Stomach (tissue), 9 donors: ENCODE measurements around the gene EIF5. TPM values are rescaled to one million over a fixed set of nuclear protein-coding genes. Genes with fewer than 3 reads are reported as not detected.
A peak's percentile ranks its signal among the peaks of the same experiment; 100 is the strongest.

ENCODE experiments used
- DNase-seq, 2 donors: peaks; one replicate each; pipeline versions ENCODE4 v3.0.0 to v3.0.0-alpha.2; 2013 to 2019
- H3K27ac ChIP-seq, 5 donors: fragments of 200-600 bp in 4 of 5; sonication (generic) in 4 of 5; one replicate each; pipeline ENCODE4 v1.5.1; 2013 to 2019; ENCODE audit warnings: mild to moderate bottlenecking in 1 of 5, moderate library complexity in 1 of 5
- H3K27me3 ChIP-seq, 3 donors: fragments of 200-600 bp; sonication (generic); one replicate each; pipeline ENCODE4 v1.5.1; 2017 to 2019; ENCODE audit warnings: mixed run types in 1 of 3
- H3K36me3 ChIP-seq, 4 donors: fragments of 200-600 bp; sonication (generic); 1 replicate in 3 of 4; 2 replicates in 1 of 4; pipeline ENCODE4 v1.5.1; 2016 to 2019
- H3K4me1 ChIP-seq, 4 donors: fragments of 200-600 bp; sonication (generic); one replicate each; pipeline ENCODE4 v1.5.1; 2016 to 2019
- H3K4me3 ChIP-seq, 4 donors: fragments of 200-600 bp; sonication (generic) in 3 of 4; one replicate each; pipeline ENCODE4 v1.5.1; 2016 to 2019; ENCODE audit warnings: mild to moderate bottlenecking in 1 of 4
- H3K9me3 ChIP-seq, 4 donors: fragments of 200-600 bp; sonication (generic); one replicate each; pipeline ENCODE4 v1.5.1; 2016 to 2019
- CTCF ChIP-seq, 7 experiments: fragments of 450-650 bp in 4 of 7; fragments of 200-600 bp in 3 of 7; sonication (generic) in 3 of 7; IDR thresholded peaks; one replicate each; pipeline ENCODE4 v1.5.1; 2016 to 2019; ENCODE audit warnings: antibody characterized with exemption in 7 of 7, control low read depth in 2 of 7, mild to moderate bottlenecking in 1 of 7
- EP300 ChIP-seq: sonication (generic); formaldehyde crosslinking; IDR thresholded peaks from one replicate; pipeline ENCODE4 v1.6.1; 2017; ENCODE audit warnings: antibody characterized with exemption
- POLR2A ChIP-seq, 4 donors: fragments of 450-650 bp; IDR thresholded peaks; one replicate each; pipeline ENCODE4 v1.6.1; 2016; ENCODE audit warnings: antibody characterized with exemption in 4 of 4, control low read depth in 2 of 4, mild to moderate bottlenecking in 1 of 4, moderate library complexity in 1 of 4
- POLR2AphosphoS5 ChIP-seq, 3 donors: sonication (generic); formaldehyde crosslinking; IDR thresholded peaks; one replicate each; pipeline ENCODE4 v1.6.1; 2016; ENCODE audit warnings: antibody characterized with exemption in 3 of 3
- WGBS, 5 donors: extraction: QIAGEN DNeasy Blood & Tissue Kit in 3 of 5; methylation state at CpG; one replicate each; pipeline versions ENCODE4 v1.1.5 to v1.1.7; 2013 to 2018; 5-methylcytosine and 5-hydroxymethylcytosine counted together
- intact Hi-C: fragments of 100-400 bp; cut with DNase I; formaldehyde crosslinking; loops from one replicate; pipeline ENCODE4 v1.15.1; 2023; ENCODE audit warnings: low total_unique reads
- polyA plus RNA-seq, 3 donors: library from polyadenylated mRNA; stranded (reverse); fragments of 200-250 nt; gene quantifications; one replicate each; pipeline ENCODE4 v1.2.3, GENCODE V29; 2013
- total RNA-seq, 5 donors: library from RNA; depleted of rRNA; stranded (reverse); fragments of >200 nt; gene quantifications; one replicate each; pipeline versions ENCODE4 v1.1.0 to v1.2.3, GENCODE V29; 2014 to 2016
- donor health status: healthy with polysubstance abuse.
- donor health status: Bipolar disorder and iron deficiency.
- donor health status: healthy.

The EIF5 gene
- total and polyA plus RNA-seq, 8 donors = 44.3 to 401 (median 134) TPM

DNA sequence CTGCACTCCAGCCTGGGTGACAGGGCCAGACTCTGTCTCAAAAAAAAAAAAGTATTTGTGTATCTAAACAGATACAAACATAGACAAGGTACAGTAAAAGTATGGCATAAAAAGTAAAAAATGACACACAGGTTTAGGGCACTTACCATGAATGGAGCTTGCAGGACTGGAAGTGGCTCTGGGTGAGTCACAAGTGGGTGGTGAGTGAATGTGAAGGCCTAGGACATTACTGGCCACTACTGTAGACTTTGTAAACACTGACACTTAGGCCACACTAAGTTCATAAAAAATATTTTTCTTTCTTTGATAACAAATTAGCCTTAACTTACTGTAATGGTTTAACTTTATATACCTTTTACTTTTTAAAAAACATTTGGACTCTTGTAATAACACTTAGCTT lies 38.0 kb upstream of the EIF5 start:
- H3K27ac ChIP-seq = peak overlapping the region in 1 of 5 donors; percentile 14
- H3K4me3 ChIP-seq = no peak overlapping the region
- DNase-seq = peak in 1 of 2 donors; percentile 70
- no peaks in the 10 kb centered on the region for H3K36me3 ChIP-seq
- no peaks in the 10 kb centered on the region for H3K9me3 ChIP-seq
- TF ChIP-seq EP300 (no peak), POLR2AphosphoS5 (IDR thresholded peaks at IDR 0.05) (no peak), CTCF (IDR thresholded peaks at IDR 0.05) (no peak), POLR2A (IDR thresholded peaks at IDR 0.05) (no peak)
- H3K4me1 ChIP-seq = no peaks in the 10 kb centered on the region
- intact Hi-C loops = loop anchor here (10.0 kb wide), 1 partner anchor 191 kb away; no protein-coding TSS in a partner anchor
- peaks cover 0 to 32% (median 0%) of the 10 kb centered on the region in 3 donors for H3K27me3 ChIP-seq

- Histone ChIP-seq H3K4me1 (no peaks in the 10 kb centered on the region), H3K4me3 (no peak overlapping the region), H3K27ac (no peak overlapping the region), H3K9me3 (no peaks in the 10 kb centered on the region), H3K36me3 (no peaks in the 10 kb centered on the region), H3K27me3 (peaks cover 0 to 25% (median 0%) of the 10 kb centered on the region in 3 donors)
- WGBS, 5 donors = 70 to 89% (median 80%) methylated on average over 12 of the region's 12 CpGs
- intact Hi-C loops = loop anchor here (10.0 kb wide), 1 partner anchor 192 kb away; no protein-coding TSS in a partner anchor
- DNase-seq = peak in 1 of 2 donors; percentile 36
- TF ChIP-seq CTCF (IDR thresholded peaks at IDR 0.05) (no peak), EP300 (no peak)
Measured at GRCh38 chr14:103296987-103297386, 37.0 kb upstream of the EIF5 start.

- Histone ChIP-seq H3K9me3 (no peaks in the 10 kb centered on the region), H3K36me3 (no peaks in the 10 kb centered on the region), H3K27ac (no peak overlapping the region), H3K27me3 (peaks cover 0 to 9% (median 0%) of the 10 kb centered on the region in 3 donors), H3K4me1 (no peaks in the 10 kb centered on the region), H3K4me3 (no peak overlapping the region)
- TF ChIP-seq POLR2AphosphoS5 (IDR thresholded peaks at IDR 0.05) (no peak), CTCF (IDR thresholded peaks at IDR 0.05) (no peak), POLR2A (IDR thresholded peaks at IDR 0.05) (no peak), EP300 (no peak)
- intact Hi-C loops = loop anchor here (10.0 kb wide), 1 partner anchor 194 kb away; no protein-coding TSS in a partner anchor
- 85 to 100% (median 96%) methylated on average over 1 of the region's 1 CpG for WGBS, 5 donors
- no peak for DNase-seq
Measured at GRCh38 chr14:103298620-103299019, 35.4 kb upstream of the EIF5 start.

DNA sequence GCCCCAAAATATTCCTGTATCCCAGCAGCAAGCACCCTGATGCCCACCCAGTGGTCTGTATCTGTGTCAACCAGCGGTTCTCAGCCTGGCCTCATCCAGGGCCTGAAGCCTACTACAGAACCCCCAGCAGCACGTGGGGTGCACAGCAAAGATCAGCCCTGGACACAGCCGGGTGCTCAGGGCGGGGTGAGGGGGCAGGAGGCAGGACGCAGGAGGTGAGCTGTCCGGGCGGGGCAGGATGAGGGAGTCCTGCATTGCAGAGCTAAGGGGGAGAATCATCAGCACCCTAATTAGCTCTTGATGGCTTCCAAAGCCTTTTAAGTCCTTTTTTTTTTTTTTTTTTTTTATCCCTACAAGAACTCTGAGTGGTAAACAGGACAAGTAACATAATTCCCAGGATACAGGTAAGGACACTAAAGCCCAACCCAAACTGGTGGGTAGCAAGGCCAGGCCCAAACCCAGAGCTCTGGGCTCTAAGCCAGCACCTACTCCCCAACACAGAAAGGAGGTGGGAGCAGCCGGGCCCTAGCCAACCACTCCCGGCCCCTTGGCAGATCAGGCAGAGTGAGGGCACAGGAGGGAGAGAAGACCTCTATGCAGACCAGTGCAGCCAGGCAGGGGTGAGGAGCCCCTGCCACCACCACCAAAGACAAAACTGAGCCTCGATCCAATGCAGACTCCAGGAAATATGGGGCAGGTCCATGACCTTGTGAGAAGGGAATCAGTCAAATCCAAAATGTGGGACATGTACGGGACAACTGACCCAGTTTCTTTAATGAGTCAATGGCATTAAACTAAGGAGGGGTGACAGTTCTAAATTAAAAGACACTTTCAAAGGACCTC lies 32.3 kb upstream of the EIF5 start:
- intact Hi-C loops = no loop called here
- H3K36me3 ChIP-seq = no peaks in the 10 kb centered on the region
- no peak for DNase-seq
- H3K4me1 ChIP-seq = no peaks in the 10 kb centered on the region
- WGBS, 5 donors = 77 to 83% (median 81%) methylated on average over 11 of the region's 11 CpGs
- no peak for TF ChIP-seq POLR2AphosphoS5 (IDR thresholded peaks at IDR 0.05)
- no peak overlapping the region for H3K27ac ChIP-seq
- H3K4me3 ChIP-seq = no peak overlapping the region
- no peaks in the 10 kb centered on the region for H3K9me3 ChIP-seq
- no peaks in the 10 kb centered on the region for H3K27me3 ChIP-seq

DNA sequence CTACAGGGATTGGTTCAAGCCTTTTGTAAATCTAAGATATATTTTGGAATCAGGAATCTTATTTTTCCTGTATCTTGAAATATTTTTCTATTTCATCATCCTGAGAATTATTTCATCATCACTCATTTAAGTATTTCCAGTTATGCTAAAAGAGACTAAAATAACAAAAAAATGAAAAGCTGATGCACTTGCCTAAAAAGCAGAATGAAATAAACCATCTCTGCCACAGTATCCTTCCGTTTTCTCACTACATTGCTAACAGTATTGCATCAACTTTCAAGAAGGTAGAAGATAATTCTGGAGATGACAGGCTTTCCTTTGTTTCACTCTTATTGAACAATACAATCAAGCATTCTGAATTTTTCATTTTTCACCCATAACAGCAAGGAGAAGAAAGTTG lies 31.1 kb upstream of the EIF5 start:
- 84 to 94% (median 90%) methylated on average over 1 of the region's 1 CpG for WGBS, 5 donors

More for the DNA sequence above, 31.1 kb upstream of the EIF5 start:
- H3K27ac ChIP-seq = no peak overlapping the region
- H3K27me3 ChIP-seq = no peaks in the 10 kb centered on the region
- intact Hi-C loops = no loop called here
- H3K9me3 ChIP-seq = no peaks in the 10 kb centered on the region
- H3K36me3 ChIP-seq = no peaks in the 10 kb centered on the region
- no peak for DNase-seq
- no peak overlapping the region for H3K4me3 ChIP-seq
- no peak for TF ChIP-seq POLR2AphosphoS5 (IDR thresholded peaks at IDR 0.05)
- TF ChIP-seq EP300 = no peak
- no peak for TF ChIP-seq POLR2A (IDR thresholded peaks at IDR 0.05)
- no peak for TF ChIP-seq CTCF (IDR thresholded peaks at IDR 0.05)
- no peaks in the 10 kb centered on the region for H3K4me1 ChIP-seq
